ENCODE data around the gene RMP24.

Gene RMP24

DNA sequence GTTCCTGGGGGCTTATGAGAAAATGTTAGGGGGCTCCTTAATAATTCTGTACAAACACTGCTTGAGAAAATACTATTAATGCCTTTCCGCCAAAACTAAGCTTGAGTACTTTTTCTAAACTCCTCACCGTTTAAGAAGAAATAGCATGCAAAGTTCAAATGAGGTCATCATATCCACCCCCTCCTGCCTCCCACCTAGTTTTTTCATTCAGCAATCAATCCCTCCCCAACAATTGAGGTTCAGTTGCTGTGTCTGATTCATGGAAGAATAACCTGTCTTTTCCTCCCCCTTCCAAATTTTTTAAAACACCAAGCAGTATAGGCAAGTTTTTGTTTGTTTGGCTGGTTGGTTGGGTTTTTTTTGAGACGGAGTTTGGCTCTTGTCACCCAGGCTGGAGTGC, 24.4 kb upstream of the RMP24 start:
- peaks cover 7% of the 10 kb centered on the region for H3K4me1 ChIP-seq (ENCODE audit: insufficient read depth, low read length)
- H3K27ac Mint-ChIP-seq, result no peak overlapping the region
- CTCF ChIA-PET (ENCODE audit: partially characterized antibody), result interaction anchor here (1.0 to 3.6 kb wide), 3 partner anchors 192 to 540 kb away, joined by 3 to 22 read pairs (median 10); no protein-coding TSS in a partner anchor

DNA sequence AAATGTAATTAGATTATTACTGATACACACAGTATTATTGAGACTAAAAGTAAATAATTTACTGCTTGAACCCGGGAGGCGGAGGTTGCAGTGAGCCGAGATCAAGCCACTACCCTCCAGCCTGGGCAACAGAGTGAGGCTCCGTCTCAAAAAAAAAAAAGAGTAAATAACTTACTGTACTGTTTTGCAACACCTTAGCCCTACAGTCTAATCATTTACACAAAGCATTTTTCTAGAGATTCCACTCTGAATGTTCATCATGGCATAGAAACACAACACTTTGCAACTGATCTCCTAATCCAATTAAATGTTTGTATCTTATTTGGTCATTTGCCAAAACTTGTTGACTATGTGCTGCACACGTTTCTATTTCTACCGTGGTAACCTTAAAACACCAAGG, 23.4 kb upstream of the RMP24 start:
- Histone ChIP-seq H3K27me3 (ENCODE audit: insufficient read depth, low read length) (no peaks in the 10 kb centered on the region), H3K36me3 (ENCODE audit: insufficient read depth, low read length) (no peaks in the 10 kb centered on the region), H3K9me3 (ENCODE audit: control insufficient read depth in 1 of 2, low read length in 2 of 2) (no peaks in the 10 kb centered on the region), H3K27ac (ENCODE audit: low read depth, low read length) (no peak overlapping the region), H3K4me3 (ENCODE audit: low read length in 2 of 2) (no peak overlapping the region), H3K4me1 (ENCODE audit: insufficient read depth, low read length) (peaks cover 7% of the 10 kb centered on the region)
- CTCF ChIA-PET (ENCODE audit: partially characterized antibody), result interaction anchor here (0.6 to 3.6 kb wide), 6 partner anchors 7 to 360 kb away, joined by 3 to 22 read pairs (median 6); no protein-coding TSS in a partner anchor
- H3K4me1 Mint-ChIP-seq, result peaks cover 0 to 4% (median 3%) of the 10 kb centered on the region in 4 donors
- no peaks in the 10 kb centered on the region for H3K9me3 Mint-ChIP-seq
- POLR2A ChIA-PET (ENCODE audit: partially characterized antibody), result no interaction called here
- intact Hi-C loops (cut with micrococcal nuclease), result no loop called here
- DNase-seq, result no peak
- H3K27ac Mint-ChIP-seq, result no peak overlapping the region
- H3K27me3 Mint-ChIP-seq, result peaks cover 7 to 15% of the 10 kb centered on the region in 2 donors
- no peaks in the 10 kb centered on the region for H3K36me3 Mint-ChIP-seq
- peak overlapping the region in 2 of 8 donors; percentile 18 to 55 for H3K4me3 Mint-ChIP-seq

More for the DNA sequence above, 24.4 kb upstream of the RMP24 start:
- Histone ChIP-seq H3K9me3 (ENCODE audit: control insufficient read depth in 1 of 2, low read length in 2 of 2) (no peaks in the 10 kb centered on the region), H3K27me3 (ENCODE audit: insufficient read depth, low read length) (no peaks in the 10 kb centered on the region), H3K27ac (ENCODE audit: low read depth, low read length) (no peak overlapping the region), H3K4me3 (ENCODE audit: low read length in 2 of 2) (no peak overlapping the region), H3K36me3 (ENCODE audit: insufficient read depth, low read length) (no peaks in the 10 kb centered on the region)
- Mint-ChIP-seq H3K4me1 (peaks cover 0 to 4% (median 3%) of the 10 kb centered on the region in 4 donors), H3K9me3 (no peaks in the 10 kb centered on the region), H3K36me3 (no peaks in the 10 kb centered on the region), H3K27me3 (peaks cover 7 to 15% of the 10 kb centered on the region in 2 donors), H3K4me3 (no peak overlapping the region)
- intact Hi-C loops (cut with micrococcal nuclease), result no loop called here
- POLR2A ChIA-PET (ENCODE audit: partially characterized antibody), result no interaction called here
- no peak for DNase-seq

DNA sequence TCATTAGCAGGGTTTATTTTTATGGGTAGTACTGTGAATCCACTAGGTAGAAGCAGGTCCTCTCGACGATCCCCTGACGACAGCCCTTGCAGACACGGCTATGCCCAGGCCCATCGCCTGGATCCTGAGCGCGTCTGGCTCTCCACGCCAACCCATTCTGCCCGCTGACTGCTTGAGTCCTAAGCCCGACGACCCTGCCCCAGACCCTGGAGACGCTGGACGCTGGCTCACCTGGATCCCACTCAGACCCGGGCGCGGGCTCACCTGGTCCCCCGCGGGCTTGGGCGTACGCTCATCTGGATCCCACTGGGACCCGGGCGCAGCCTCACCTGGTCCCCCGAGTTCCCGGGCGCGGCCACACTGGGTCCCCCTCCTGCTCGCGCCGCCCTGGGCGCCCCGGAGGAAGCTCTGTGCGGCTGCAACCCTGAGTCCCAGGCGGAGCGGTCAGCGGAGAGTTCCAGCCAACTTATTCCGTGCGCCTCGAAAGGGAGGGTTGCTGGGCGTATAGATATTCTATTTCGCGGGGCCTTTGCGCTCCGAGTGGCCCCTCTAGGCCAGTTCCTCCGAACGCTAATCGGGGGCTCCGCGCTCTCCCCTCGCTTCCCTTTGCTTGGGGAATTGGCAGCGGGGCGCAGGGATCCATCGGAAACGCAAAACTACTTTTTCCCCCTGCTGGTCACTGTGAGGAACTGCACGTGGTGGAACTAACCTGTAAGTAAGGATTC, 22.4 kb upstream of the RMP24 start:
- Histone ChIP-seq H3K36me3 (ENCODE audit: insufficient read depth, low read length) (no peaks in the 10 kb centered on the region), H3K4me1 (ENCODE audit: insufficient read depth, low read length) (peaks cover 7% of the 10 kb centered on the region), H3K27ac (ENCODE audit: low read depth, low read length) (no peak overlapping the region), H3K9me3 (ENCODE audit: control insufficient read depth in 1 of 2, low read length in 2 of 2) (no peaks in the 10 kb centered on the region), H3K27me3 (ENCODE audit: insufficient read depth, low read length) (no peaks in the 10 kb centered on the region), H3K4me3 (ENCODE audit: low read length in 2 of 2) (peak overlapping the region; percentile 3 to 36)
- H3K27me3 Mint-ChIP-seq, result peaks cover 8 to 16% of the 10 kb centered on the region in 2 donors
- ChIA-PET CTCF (ENCODE audit: partially characterized antibody) (interaction anchor here (0.6 to 3.6 kb wide), 13 partner anchors 8 to 564 kb away, joined by 3 to 22 read pairs (median 4); partner anchors contain the start of gene RMP24), POLR2A (ENCODE audit: partially characterized antibody) (interaction anchor here (0.9 to 1.6 kb wide), 2 partner anchors 20 to 23 kb away, joined by 3 read pairs; no protein-coding TSS in a partner anchor)
- intact Hi-C loops (cut with micrococcal nuclease), result loop anchor here (1.0 kb wide), 3 partner anchors 22 to 542 kb away; partner anchors contain the start of gene RMP24
- H3K27ac Mint-ChIP-seq, result peak overlapping the region in 1 of 7 donors; percentile 72
- peaks cover 0 to 4% (median 3%) of the 10 kb centered on the region in 4 donors for H3K4me1 Mint-ChIP-seq
- no peaks in the 10 kb centered on the region for H3K9me3 Mint-ChIP-seq
- H3K36me3 Mint-ChIP-seq, result no peaks in the 10 kb centered on the region
- peak; percentile 53 to 63 (median 60) for DNase-seq
- H3K4me3 Mint-ChIP-seq, result peak overlapping the region; percentile 83 to 91 (median 88)

DNA sequence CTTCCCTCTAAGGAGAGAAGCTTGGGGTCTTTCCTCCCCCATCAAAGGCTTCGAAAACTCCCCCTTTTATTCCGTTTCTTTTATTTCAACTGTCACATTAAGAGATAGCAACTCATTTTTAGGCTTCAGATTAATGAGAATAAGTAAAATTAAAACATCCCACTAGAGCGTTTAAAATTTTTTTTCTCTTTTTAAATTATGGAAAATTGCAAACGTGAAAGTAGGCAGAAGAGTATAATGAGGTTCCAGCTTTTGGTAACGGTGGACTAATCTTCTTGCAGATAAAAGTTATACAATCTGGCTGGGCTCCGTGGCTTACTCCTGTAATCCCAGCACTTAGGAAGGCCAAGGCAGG, 21.9 kb upstream of the RMP24 start:
- Mint-ChIP-seq H3K9me3 (no peaks in the 10 kb centered on the region), H3K27me3 (peaks cover 9 to 16% of the 10 kb centered on the region in 2 donors), H3K27ac (no peak overlapping the region), H3K4me1 (peaks cover 0 to 4% (median 3%) of the 10 kb centered on the region in 4 donors), H3K36me3 (no peaks in the 10 kb centered on the region), H3K4me3 (peak overlapping the region; percentile 83 to 91 (median 88))
- ChIA-PET CTCF (ENCODE audit: partially characterized antibody) (interaction anchor here (0.9 to 3.6 kb wide), 11 partner anchors 9 to 564 kb away, joined by 3 to 22 read pairs (median 5); partner anchors contain the start of gene RMP24), POLR2A (ENCODE audit: partially characterized antibody) (interaction anchor here (0.9 to 1.6 kb wide), 2 partner anchors 20 to 22 kb away, joined by 3 read pairs; no protein-coding TSS in a partner anchor)
- H3K4me3 ChIP-seq (ENCODE audit: low read length in 2 of 2), result peak overlapping the region in 1 of 2 donors; percentile 36
- no peak overlapping the region for H3K27ac ChIP-seq (ENCODE audit: low read depth, low read length)
- H3K36me3 ChIP-seq (ENCODE audit: insufficient read depth, low read length), result no peaks in the 10 kb centered on the region
- H3K27me3 ChIP-seq (ENCODE audit: insufficient read depth, low read length), result no peaks in the 10 kb centered on the region
- no peaks in the 10 kb centered on the region for H3K9me3 ChIP-seq (ENCODE audit: control insufficient read depth in 1 of 2, low read length in 2 of 2)
- intact Hi-C loops (cut with micrococcal nuclease), result loop anchor here (1.0 kb wide), 3 partner anchors 22 to 542 kb away; partner anchors contain the start of gene RMP24
- H3K4me1 ChIP-seq (ENCODE audit: insufficient read depth, low read length), result peaks cover 7% of the 10 kb centered on the region
- DNase-seq, result no peak

DNA sequence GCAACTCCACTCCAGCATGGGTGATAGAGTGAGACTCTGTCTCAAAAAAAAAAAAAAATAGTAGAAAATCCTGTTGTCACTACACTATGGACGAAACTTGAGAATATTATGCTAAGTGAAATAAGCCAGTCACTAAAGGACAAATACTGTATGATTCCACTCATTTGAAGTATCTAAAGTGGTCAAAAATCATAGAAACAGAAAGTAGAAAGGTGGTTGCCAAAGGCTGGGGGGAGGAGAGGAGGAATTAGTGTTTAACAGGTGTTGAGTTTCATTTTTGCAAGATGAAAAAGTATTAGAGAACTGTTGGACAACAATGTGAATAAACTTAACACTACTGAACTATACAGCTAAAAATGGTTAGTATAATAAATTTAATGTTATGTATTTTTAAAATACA, 18.8 kb upstream of the RMP24 start:
- Histone ChIP-seq H3K27ac (ENCODE audit: low read depth, low read length) (no peak overlapping the region), H3K27me3 (ENCODE audit: insufficient read depth, low read length) (no peaks in the 10 kb centered on the region), H3K36me3 (ENCODE audit: insufficient read depth, low read length) (no peaks in the 10 kb centered on the region), H3K4me1 (ENCODE audit: insufficient read depth, low read length) (peaks cover 7% of the 10 kb centered on the region), H3K4me3 (ENCODE audit: low read length in 2 of 2) (no peak overlapping the region), H3K9me3 (ENCODE audit: control insufficient read depth in 1 of 2, low read length in 2 of 2) (no peaks in the 10 kb centered on the region)
- Mint-ChIP-seq H3K9me3 (no peaks in the 10 kb centered on the region), H3K27ac (no peak overlapping the region), H3K4me3 (no peak overlapping the region), H3K27me3 (peaks cover 17 to 18% of the 10 kb centered on the region in 2 donors), H3K4me1 (peaks cover 0 to 4% (median 3%) of the 10 kb centered on the region in 4 donors), H3K36me3 (no peaks in the 10 kb centered on the region)
- CTCF ChIA-PET (ENCODE audit: partially characterized antibody), result no interaction called here
- POLR2A ChIA-PET (ENCODE audit: partially characterized antibody), result no interaction called here
- intact Hi-C loops (cut with micrococcal nuclease), result no loop called here
- DNase-seq, result no peak

DNA sequence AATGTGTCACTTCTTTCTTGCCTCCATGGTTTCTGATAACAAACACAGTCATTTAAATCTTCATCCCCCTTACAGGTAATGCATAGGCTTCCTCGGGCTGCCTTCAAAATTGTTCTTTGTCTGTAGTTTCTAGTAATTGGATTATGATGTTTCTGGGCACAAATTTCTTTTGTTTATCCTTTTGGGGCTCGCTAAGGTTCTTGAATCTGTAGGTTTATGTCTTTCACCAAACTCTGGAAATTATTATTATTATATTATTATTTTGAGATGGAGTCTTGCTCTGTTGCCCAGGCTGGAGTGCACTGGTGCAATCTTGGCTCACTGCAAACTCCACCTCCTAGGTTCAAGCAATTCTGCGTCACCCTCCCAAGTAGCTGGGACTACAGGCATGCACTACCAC, 16.3 kb upstream of the RMP24 start:
- Mint-ChIP-seq H3K27ac (no peak overlapping the region), H3K9me3 (peaks cover 0 to 12% (median 4%) of the 10 kb centered on the region in 8 donors), H3K4me1 (no peaks in the 10 kb centered on the region), H3K36me3 (peaks cover 0 to 6% of the 10 kb centered on the region in 2 donors), H3K27me3 (peaks cover 11 to 16% of the 10 kb centered on the region in 2 donors), H3K4me3 (no peak overlapping the region)
- no peaks in the 10 kb centered on the region for H3K4me1 ChIP-seq (ENCODE audit: insufficient read depth, low read length)
- no peak for DNase-seq
- ChIA-PET POLR2A (ENCODE audit: partially characterized antibody) (no interaction called here), CTCF (ENCODE audit: partially characterized antibody) (no interaction called here)
- no peaks in the 10 kb centered on the region for H3K27me3 ChIP-seq (ENCODE audit: insufficient read depth, low read length)
- intact Hi-C loops (cut with micrococcal nuclease), result no loop called here
- no peak overlapping the region for H3K4me3 ChIP-seq (ENCODE audit: low read length in 2 of 2)
- H3K27ac ChIP-seq (ENCODE audit: low read depth, low read length), result no peak overlapping the region
- H3K36me3 ChIP-seq (ENCODE audit: insufficient read depth, low read length), result no peaks in the 10 kb centered on the region
- no peaks in the 10 kb centered on the region for H3K9me3 ChIP-seq (ENCODE audit: control insufficient read depth in 1 of 2, low read length in 2 of 2)

DNA sequence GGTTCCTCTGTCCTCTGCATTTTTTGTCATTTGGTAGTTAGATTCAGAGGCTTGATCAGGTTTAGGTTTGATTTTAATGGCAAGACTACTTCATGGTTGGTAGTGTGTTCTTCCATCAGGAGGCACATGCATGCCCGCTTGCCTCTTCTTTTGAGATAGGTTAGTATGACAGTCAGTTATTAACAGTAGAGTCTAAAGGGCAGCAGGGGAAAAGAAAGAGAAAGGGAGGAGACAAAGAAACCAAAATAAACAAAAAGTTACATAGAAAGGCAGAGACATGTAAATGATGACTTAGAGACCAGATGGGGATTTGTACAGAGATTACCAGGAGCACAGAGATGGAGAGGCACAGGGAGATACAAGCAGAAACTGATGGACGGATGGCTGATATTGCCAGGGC, 10.2 kb upstream of the RMP24 start:
- H3K4me1 ChIP-seq (ENCODE audit: insufficient read depth, low read length), result no peaks in the 10 kb centered on the region
- H3K4me3 ChIP-seq (ENCODE audit: low read length in 2 of 2), result no peak overlapping the region
- Mint-ChIP-seq H3K4me3 (no peak overlapping the region), H3K27ac (no peak overlapping the region), H3K36me3 (peaks cover 0 to 10% of the 10 kb centered on the region in 2 donors), H3K9me3 (peaks cover 0 to 12% (median 4%) of the 10 kb centered on the region in 8 donors), H3K27me3 (peaks cover 5 to 6% of the 10 kb centered on the region in 2 donors), H3K4me1 (peaks cover under 1 to 10% (median 1%) of the 10 kb centered on the region in 4 donors)
- CTCF ChIA-PET (ENCODE audit: partially characterized antibody), result no interaction called here
- H3K27me3 ChIP-seq (ENCODE audit: insufficient read depth, low read length), result no peaks in the 10 kb centered on the region
- H3K9me3 ChIP-seq (ENCODE audit: control insufficient read depth in 1 of 2, low read length in 2 of 2), result no peaks in the 10 kb centered on the region
- no peak for DNase-seq
- H3K27ac ChIP-seq (ENCODE audit: low read depth, low read length), result no peak overlapping the region
- POLR2A ChIA-PET (ENCODE audit: partially characterized antibody), result no interaction called here
- intact Hi-C loops (cut with micrococcal nuclease), result no loop called here
- H3K36me3 ChIP-seq (ENCODE audit: insufficient read depth, low read length), result no peaks in the 10 kb centered on the region
